HG02943 (cell line): ENCODE data around the gene CCNY.

Experiments used
- ATAC-seq: cut with Tn5 transposase; IDR thresholded peaks from one replicate; pipeline ENCODE4 v1.9.1; 2021; ENCODE audit warnings: mild to moderate bottlenecking, low read depth, moderate library complexity; ENCODE audit not compliant: unreplicated experiment

CCNY gene

GRCh38 chr10:35331894-35332640 is 4.2 kb upstream of the CCNY start:
- no peak for ATAC-seq

GRCh38 chr10:35334297-35334696 is 2.0 kb upstream of the CCNY start:
- ATAC-seq, result no peak

GRCh38 chr10:35335133-35336083 is 901 bp upstream of the CCNY start:
- peak; percentile 1 for ATAC-seq

DNA sequence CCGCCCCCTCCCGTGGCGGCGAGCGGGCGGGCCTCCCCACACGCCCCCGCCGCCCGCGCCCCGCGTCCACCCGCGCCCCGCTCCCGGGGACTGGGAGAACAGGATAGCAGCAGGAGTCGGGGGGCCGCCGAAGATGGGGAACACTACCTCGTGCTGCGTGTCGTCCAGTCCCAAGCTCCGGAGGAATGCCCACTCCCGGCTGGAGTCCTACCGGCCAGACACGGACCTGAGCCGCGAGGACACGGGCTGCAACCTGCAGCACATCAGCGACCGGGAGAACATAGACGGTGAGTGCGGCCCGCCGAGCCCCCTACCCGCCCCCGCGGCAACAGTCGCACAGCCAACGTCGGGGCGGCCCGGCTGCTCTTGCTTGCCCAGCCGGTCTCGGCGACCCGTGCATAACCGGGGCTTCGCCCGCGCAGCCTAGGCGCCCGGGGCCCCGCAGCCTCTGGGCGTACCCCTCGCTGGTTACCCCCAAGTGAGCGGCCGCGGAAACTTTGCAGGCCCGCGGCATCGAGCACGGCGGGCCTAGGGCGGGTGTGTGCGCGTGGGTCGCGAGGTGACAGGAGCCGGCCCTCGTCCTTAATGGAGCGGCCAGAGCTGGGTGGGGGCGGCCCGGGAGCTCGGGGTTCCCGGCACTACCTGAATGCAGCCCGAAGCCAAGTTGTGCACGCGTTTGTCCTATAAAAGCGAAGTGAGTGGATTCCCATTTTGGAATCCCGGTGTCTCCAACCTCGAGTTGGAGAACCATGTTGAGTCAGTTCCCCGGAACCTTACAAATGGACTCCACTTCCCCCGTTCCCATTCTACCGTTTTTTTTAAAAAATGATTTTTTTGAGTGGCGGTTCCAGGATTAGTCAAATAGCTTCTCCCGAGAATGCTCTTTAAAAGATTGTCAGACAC is 863 bp downstream of the CCNY start:
- ATAC-seq, result peak; percentile 14

- ATAC-seq, result no peak
Observed at GRCh38 chr10:35339942-35340341, 3.6 kb downstream of the CCNY start.

GRCh38 chr10:35340975-35341374 is 4.7 kb downstream of the CCNY start:
- ATAC-seq, result no peak

DNA sequence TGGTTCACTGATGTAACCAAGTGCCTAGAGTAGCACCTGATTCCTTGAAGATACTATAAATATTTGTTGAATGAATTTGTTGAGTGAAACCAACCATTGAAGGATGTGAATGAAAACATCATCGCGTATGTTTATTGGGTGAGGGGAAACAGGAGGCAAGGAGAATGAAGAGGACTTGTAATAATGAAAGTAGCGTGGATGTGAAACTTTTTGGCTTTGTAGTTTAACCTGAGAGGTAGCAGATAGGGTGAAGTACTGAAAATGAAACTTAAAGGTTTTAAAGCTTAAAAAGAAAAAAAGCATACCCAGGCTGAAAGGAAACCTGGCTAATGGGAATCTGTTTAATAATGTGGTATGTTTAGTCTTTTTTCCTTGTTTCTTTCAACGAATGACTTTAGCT is 5.2 kb downstream of the CCNY start:
- ATAC-seq, result peak; percentile 74

DNA sequence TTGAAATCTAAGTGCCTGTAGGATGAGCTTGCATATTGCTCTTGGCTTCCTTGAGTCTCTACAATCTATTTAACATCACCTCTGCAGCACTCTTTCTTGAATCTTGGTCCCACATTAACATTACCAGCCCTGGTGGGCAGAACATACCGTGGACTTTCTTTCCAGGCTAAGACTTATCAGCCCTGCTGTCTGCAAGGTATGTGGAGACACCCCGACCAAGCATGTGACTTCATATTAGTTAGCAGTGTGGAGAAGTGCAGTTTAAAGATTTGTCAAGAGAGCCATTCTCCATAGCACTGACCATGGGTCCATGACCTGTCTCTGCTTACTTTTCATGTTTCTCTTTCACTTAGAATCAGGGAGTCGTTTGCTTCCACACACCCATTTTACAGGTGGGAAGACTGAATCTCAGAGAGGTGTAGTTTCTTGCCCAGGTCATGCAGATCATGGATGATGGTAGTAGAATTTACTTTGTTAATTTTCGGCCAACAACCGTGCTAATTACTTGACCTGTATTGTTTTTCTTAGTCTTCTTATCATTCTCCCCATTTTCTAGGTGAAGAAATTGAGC is 6.0 kb downstream of the CCNY start:
- ATAC-seq, result no peak

- ATAC-seq, result no peak
Observed at GRCh38 chr10:35343739-35344138, 7.4 kb downstream of the CCNY start.

DNA sequence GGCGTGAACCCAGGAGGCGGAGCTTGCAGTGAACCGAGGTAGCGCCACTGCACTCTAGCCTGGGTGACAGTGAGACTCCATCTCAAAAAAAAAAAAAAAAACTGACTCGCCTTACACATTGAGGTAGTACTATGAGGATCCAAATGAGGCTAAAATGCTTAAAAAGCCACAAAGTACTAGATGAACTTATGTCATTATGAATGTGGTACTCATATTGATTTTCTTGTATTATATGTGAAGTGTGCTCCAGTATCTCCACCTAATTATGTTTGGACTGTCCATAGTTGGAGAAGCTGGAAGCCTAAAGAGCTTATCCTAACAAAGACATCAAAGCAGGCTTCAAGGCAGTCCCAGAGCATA is 9.1 kb downstream of the CCNY start:
- ATAC-seq, result no peak

DNA sequence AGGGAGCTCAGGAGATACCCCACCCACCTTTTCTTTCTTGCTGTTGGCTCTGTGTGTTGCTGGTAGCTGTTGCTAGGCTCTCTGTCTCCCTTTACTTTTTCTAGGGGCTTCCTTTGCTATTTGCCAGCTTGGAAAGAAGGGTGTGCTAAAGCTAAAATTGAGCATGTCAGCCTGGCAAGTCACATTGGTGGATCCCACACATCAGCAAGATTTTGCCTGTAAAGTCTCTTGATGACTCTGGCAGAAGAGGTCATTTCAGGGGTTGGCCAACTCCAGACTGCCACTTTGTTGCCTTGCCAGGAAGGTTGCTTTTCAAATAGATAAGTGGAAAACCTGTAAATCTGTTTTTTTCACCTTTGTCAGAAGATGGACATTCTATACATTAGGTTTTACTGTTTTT is 9.9 kb downstream of the CCNY start:
- no peak for ATAC-seq

DNA sequence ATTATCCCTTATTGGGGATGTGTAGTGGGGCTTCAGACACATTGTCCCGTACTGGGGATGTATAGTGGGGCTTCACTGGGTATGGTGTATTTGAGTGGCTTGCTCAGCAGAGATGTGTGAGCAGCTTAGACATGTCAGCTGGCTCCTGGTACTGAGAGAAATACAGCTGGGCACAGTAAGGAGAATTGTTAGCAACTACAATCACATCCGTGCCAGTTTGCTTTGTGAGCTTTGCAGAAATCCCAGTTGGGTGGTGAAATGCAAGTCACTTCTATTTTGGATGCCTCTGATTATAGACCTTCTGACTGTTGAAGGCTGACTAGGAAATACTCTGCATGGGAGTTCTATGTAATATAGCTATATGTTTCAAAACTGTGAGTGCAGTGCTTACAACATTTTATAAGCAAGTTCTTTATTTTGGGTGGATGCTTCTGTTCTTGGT is 10.8 kb downstream of the CCNY start:
- no peak for ATAC-seq

DNA sequence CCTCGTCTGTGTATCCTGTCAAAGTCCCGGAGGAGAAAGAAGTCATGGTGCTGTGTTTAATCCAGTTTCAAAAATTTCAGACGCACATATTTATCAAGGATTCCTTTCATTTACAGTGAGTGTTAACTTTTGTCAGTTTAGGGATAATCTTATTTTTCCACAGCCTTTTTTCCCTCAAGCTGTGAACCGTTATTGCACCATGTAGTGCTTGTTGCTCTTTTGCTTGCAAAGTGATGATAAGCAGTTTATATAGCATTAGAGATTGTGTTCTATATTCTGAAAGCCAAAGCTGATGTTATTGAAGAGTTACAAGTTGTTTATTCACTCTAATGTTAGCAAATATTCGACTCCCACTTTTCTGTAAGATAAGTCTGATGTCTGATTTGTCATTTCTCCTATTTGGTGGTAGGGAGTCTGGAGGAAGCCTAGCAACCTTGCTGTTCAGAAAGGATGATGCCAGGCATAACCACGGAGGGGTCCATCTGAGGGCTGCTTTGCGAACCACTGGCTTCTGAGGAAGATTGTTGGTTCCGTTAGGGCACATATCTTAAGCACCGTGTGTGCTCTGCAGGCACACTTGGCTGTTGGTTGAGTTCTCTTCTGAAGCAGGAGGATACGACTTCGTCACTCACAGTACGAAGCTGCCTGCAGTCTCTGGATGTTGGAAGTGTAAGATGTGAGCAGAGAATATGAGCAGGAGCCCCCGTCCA is 11.7 kb downstream of the CCNY start:
- no peak for ATAC-seq

GRCh38 chr10:35348609-35349388 is 12.5 kb downstream of the CCNY start:
- ATAC-seq, result no peak

DNA sequence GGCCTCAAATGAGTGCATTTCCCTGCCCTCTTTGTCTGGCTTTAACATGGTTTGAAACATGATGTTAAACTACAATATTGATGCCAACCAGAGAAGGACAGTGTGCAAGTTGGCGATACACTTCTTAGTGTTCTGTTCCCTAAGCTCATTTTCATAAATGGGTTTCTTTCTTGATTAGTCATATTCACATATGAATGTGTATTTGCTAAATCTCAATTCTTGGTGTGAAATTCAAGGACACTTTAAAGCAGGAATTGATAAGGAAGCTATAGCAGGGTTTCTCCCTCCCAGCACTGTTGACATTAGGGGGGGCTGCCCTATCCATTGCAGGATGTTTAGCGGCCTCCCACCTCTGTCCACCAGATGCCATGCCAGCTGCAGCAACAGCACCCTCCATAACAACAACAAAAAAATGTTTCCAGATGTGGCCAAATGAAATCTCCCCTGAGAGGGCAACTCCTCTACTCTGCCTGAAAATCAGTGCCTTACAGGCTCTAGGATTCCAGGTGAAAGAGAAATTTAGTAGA is 13.1 kb downstream of the CCNY start:
- no peak for ATAC-seq

GRCh38 chr10:35351021-35351420 is 14.7 kb downstream of the CCNY start:
- no peak for ATAC-seq

DNA sequence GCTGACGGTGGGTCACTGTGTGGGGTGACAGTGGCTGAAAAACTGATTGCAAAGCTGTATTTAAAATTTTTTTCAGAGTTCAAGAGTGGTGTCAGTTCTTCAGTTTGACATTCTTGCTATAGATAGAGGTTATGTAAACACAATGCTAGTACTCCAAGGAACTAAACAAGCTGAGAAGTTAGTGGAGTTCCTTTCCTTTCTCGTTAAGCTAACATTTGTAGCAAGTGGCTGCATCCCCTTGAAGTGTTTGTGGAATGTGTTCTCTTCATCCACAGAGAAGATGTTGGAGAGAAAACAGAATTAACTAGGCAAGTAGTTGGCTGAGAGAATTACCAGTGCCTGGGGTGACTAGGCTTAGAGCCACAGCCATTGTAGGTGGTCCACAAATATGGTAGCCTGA is 15.8 kb downstream of the CCNY start:
- ATAC-seq, result no peak

DNA sequence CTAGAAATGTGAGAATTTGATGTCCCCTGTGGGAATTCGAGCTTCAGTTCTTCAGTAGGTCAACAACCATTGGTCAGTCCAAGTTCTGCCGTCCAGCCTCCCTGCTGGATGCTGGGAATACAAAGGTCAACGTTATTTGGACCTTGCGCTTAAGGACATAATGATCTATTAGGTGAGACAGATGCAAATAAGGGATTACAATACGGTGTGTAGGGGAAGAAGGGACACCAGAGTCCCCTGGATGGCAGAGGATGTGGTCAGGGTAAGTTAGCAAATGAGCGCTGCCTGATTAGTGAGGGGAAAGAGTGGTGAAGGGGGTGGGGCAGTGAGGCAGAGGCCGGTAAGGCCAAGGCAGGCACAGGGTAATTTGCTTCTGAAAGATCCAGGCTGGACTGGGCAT is 16.2 kb downstream of the CCNY start:
- ATAC-seq, result no peak

DNA sequence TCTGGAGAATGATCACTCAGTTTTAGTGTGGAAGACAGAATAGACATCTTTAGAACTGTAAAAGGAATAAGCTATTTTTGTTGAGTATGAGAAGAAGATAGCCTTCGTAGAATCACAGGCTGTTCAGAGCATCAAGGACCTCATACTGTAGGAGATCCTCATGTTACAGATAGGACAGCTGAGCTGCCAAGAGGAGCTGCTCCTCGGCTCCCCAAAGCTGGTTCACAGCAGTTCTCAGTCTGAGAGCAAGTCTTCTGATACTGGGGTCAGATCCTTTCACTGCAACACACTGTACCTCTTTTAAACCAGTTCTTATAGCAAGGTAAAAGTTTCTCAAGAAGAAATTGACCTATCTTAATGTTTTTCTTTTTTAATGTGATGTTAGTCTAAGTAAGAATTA is 17.1 kb downstream of the CCNY start:
- no peak for ATAC-seq
